Measurements from ENCODE around the gene MANSC1. TPM values are rescaled to one million over a fixed set of nuclear protein-coding genes. Genes with fewer than 3 reads are reported as not detected.

The MANSC1 gene
- total and polyA plus RNA-seq, 2 of the 13 experiments (the other 11 are each of a cell fraction or from before 2014, with no cell fraction given), result 1.9 to 4.2 TPM

- no peak overlapping the region for H3K4me3 ChIP-seq (replicated peaks in 1 of 3; ENCODE audit: insufficient read depth in 1 of 3, low read depth in 2 of 3, low read length in 3 of 3)
- H3K27ac ChIP-seq (ENCODE audit: extremely low read length, insufficient read depth, low read length), result no peak overlapping the region
- ChIA-PET POLR2A (no interaction called here), CTCF (ENCODE audit: low intra/inter-chr PET ratio, low total read pairs) (no interaction called here)
- no peak overlapping the region for H3K9ac ChIP-seq (ENCODE audit: insufficient read depth, low read depth, low read length)
- DNase-seq (ENCODE audit: low spot score), result no peak
- no peaks in the 10 kb centered on the region for H3K27me3 ChIP-seq (ENCODE audit: control insufficient read depth in 1 of 2, insufficient read depth in 2 of 2, low read length in 2 of 2)
- no TSS peak for BruUV-seq (replicated peaks)
- in situ Hi-C loops (cut with HindIII; ENCODE audit: extremely low pct_ligation_motif_present, low pct_unique_long_range_greater_than_20kb) (no loop called here), intact Hi-C loops (cut with micrococcal nuclease; ENCODE audit: unreplicated experiment) (loop anchor here (5.0 kb wide), 1 partner anchor 165 kb away; no protein-coding TSS in a partner anchor)
- H3K36me3 ChIP-seq (replicated peaks in 1 of 2; ENCODE audit: control insufficient read depth in 1 of 2, insufficient read depth in 2 of 2, low read length in 2 of 2), result no peaks in the 10 kb centered on the region
- no peak overlapping the region for H3K4me2 ChIP-seq (ENCODE audit: low read depth, low read length)
- 38% methylated on average over 1 of the region's 1 CpG for WGBS (ENCODE audit: low lambda C conversion rate)
- H4K20me1 ChIP-seq (ENCODE audit: insufficient read depth, low read length), result no peaks in the 10 kb centered on the region
- no peak for FAIRE-seq
- no peak for ATAC-seq
- no peak overlapping the region for H2AFZ ChIP-seq (ENCODE audit: low read length)
- no peaks in the 10 kb centered on the region for H3K9me3 ChIP-seq (ENCODE audit: low read length)
- no peaks in the 10 kb centered on the region for H3K79me2 ChIP-seq (ENCODE audit: insufficient read depth, low read length)
- H3K4me1 ChIP-seq (ENCODE audit: insufficient read depth, low read length), result peaks cover 42% of the 10 kb centered on the region
- TF ChIP-seq NR3C1 (CRISPR knock-in tag; IDR thresholded peaks at IDR 0.05) (no peak), CAMTA2 (CRISPR knock-in tag; IDR thresholded peaks at IDR 0.05; ENCODE audit: borderline replicate concordance) (no peak), TRAFD1 (CRISPR knock-in tag; IDR thresholded peaks at IDR 0.05; ENCODE audit: borderline replicate concordance) (no peak), AKNA (CRISPR knock-in tag; IDR thresholded peaks at IDR 0.05; ENCODE audit: borderline replicate concordance) (no peak), FOSL1 (CRISPR knock-in tag; IDR thresholded peaks at IDR 0.05; ENCODE audit: borderline replicate concordance) (no peak), EZH2 (conservative IDR thresholded peaks at IDR 0.05; ENCODE audit: low read depth, low read length) (no peak), ZNF549 (CRISPR knock-in tag; IDR thresholded peaks at IDR 0.05) (no peak), ZNF501 (CRISPR knock-in tag; IDR thresholded peaks at IDR 0.05) (no peak), ZNF18 (CRISPR knock-in tag; IDR thresholded peaks at IDR 0.05; ENCODE audit: insufficient replicate concordance) (no peak), HOXA9 (CRISPR knock-in tag; IDR thresholded peaks at IDR 0.05; ENCODE audit: borderline replicate concordance) (no peak), ZNF441 (CRISPR knock-in tag; IDR thresholded peaks at IDR 0.05; ENCODE audit: borderline replicate concordance) (no peak), NFIC (IDR thresholded peaks at IDR 0.05; ENCODE audit: low read length) (no peak)
- TF ChIP-seq, protein P1, sequence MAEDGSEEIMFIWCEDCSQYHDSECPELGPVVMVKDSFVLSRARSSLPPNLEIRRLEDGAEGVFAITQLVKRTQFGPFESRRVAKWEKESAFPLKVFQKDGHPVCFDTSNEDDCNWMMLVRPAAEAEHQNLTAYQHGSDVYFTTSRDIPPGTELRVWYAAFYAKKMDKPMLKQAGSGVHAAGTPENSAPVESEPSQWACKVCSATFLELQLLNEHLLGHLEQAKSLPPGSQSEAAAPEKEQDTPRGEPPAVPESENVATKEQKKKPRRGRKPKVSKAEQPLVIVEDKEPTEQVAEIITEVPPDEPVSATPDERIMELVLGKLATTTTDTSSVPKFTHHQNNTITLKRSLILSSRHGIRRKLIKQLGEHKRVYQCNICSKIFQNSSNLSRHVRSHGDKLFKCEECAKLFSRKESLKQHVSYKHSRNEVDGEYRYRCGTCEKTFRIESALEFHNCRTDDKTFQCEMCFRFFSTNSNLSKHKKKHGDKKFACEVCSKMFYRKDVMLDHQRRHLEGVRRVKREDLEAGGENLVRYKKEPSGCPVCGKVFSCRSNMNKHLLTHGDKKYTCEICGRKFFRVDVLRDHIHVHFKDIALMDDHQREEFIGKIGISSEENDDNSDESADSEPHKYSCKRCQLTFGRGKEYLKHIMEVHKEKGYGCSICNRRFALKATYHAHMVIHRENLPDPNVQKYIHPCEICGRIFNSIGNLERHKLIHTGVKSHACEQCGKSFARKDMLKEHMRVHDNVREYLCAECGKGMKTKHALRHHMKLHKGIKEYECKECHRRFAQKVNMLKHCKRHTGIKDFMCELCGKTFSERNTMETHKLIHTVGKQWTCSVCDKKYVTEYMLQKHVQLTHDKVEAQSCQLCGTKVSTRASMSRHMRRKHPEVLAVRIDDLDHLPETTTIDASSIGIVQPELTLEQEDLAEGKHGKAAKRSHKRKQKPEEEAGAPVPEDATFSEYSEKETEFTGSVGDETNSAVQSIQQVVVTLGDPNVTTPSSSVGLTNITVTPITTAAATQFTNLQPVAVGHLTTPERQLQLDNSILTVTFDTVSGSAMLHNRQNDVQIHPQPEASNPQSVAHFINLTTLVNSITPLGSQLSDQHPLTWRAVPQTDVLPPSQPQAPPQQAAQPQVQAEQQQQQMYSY (CRISPR knock-in tag; IDR thresholded peaks at IDR 0.05), result no peak
Observed at GRCh38 chr12:12331896-12332295, 18.1 kb downstream of the MANSC1 start.

All from HepG2 (cell line).